A673 (cell line): ENCODE results near the gene DNAJB6. TPM values are rescaled to one million over a fixed set of nuclear protein-coding genes. Genes with fewer than 3 reads are reported as not detected.
A peak's percentile ranks its signal among the peaks of the same experiment; 100 is the strongest.

ENCODE experiments used
- BruUV-seq: library from RNA; stranded (reverse); fragments of 400-500 nt; replicated peaks from 2 replicates; lab custom pipeline; 2021; lab: Mats Ljungman, UMichigan
- CTCF ChIA-PET: fragments of 300-600 bp; sonication (Branson Sonifier 250); formaldehyde crosslinking; loops from one replicate; lab custom pipeline; 2022; ENCODE audit warnings: antibody characterized with exemption; lab: Charles Lee
- POLR2A ChIA-PET: fragments of 300-600 bp; sonication (Branson Sonifier 250); formaldehyde crosslinking; loops from one replicate; lab custom pipeline; 2022; ENCODE audit warnings: antibody characterized with exemption; ENCODE audit not compliant: low non-redundant PET; lab: Charles Lee
- DNase-seq: peaks from one replicate; pipeline ENCODE4 v3.0.0-alpha.2; 2015; ENCODE audit warnings: low spot score
- H3K27ac ChIP-seq: fragments of 200-600 bp; sonication (generic); 2 replicates; pipeline ENCODE4 v1.5.1; 2016; ENCODE audit warnings: mixed run types, low read depth, mild to moderate bottlenecking, mixed read lengths, antibody characterized with exemption, low read length; ENCODE audit not compliant: poor library complexity, severe bottlenecking
- H3K27me3 ChIP-seq: fragments of 200-600 bp; sonication (generic); replicated peaks from 2 replicates; pipeline ENCODE4 v1.6.1; 2017; ENCODE audit warnings: mixed run types, low read depth, mild to moderate bottlenecking, mixed read lengths, antibody characterized with exemption, low read length; ENCODE audit not compliant: insufficient read depth, poor library complexity
- H3K36me3 ChIP-seq: fragments of 200-600 bp; sonication (generic); 2 replicates; pipeline ENCODE4 v1.6.1; 2016; ENCODE audit warnings: mixed run types, mild to moderate bottlenecking, mixed read lengths, antibody characterized with exemption, low read length; ENCODE audit not compliant: insufficient read depth, poor library complexity, severe bottlenecking
- H3K4me1 ChIP-seq: fragments of 200-600 bp; sonication (generic); 2 replicates; pipeline ENCODE4 v1.6.1; 2017; ENCODE audit warnings: mixed run types, mild to moderate bottlenecking, mixed read lengths, antibody characterized with exemption, low read length; ENCODE audit not compliant: insufficient read depth, poor library complexity, severe bottlenecking
- H3K4me3 ChIP-seq: fragments of 200-600 bp; sonication (generic); 2 replicates; pipeline ENCODE4 v1.5.1; 2016; ENCODE audit warnings: low read depth, mixed run types, mild to moderate bottlenecking, mixed read lengths, low read length; ENCODE audit not compliant: poor library complexity, severe bottlenecking
- H3K9me3 ChIP-seq: fragments of 200-600 bp; sonication (generic); 2 replicates; pipeline ENCODE4 v1.6.1; 2016; ENCODE audit warnings: mixed run types, low read depth, mild to moderate bottlenecking, mixed read lengths, antibody characterized with exemption, low read length; ENCODE audit not compliant: poor library complexity, severe bottlenecking
- EZH2 ChIP-seq: fragments of 200-600 bp; sonication (generic); IDR thresholded peaks from 2 replicates; pipeline ENCODE4 v1.6.1; 2017; ENCODE audit warnings: borderline replicate concordance, low read depth, mild to moderate bottlenecking, mixed read lengths, antibody characterized with exemption, low read length; ENCODE audit not compliant: poor library complexity, severe bottlenecking
- intact Hi-C: fragments of 100-400 bp; cut with micrococcal nuclease; formaldehyde crosslinking; loops from one replicate; pipeline ENCODE4 v1.10.0; 2022; ENCODE audit not compliant: unreplicated experiment
- total RNA-seq: library from RNA; stranded (reverse); gene quantifications from 2 replicates; pipeline ENCODE4 v1.2.3, GENCODE V29; 2021
- TF ChIP-seq, protein P1 (sequence below): fragments of 300-800, 200-600 bp; sonication (generic); conservative IDR thresholded peaks from 2 replicates; pipeline ENCODE4 v1.5.1; 2017; ENCODE audit warnings: low read depth, mild to moderate bottlenecking, antibody characterized with exemption, low read length, moderate library complexity, mixed read lengths

DNAJB6 gene
- total RNA-seq, 1 experiment from 2014 or later = 146 TPM

GRCh38 chr7:157397036-157397720, 60.4 kb downstream of the DNAJB6 start:
- H3K36me3 ChIP-seq = peaks cover 12% of the 10 kb centered on the region
- no peak for DNase-seq

DNA sequence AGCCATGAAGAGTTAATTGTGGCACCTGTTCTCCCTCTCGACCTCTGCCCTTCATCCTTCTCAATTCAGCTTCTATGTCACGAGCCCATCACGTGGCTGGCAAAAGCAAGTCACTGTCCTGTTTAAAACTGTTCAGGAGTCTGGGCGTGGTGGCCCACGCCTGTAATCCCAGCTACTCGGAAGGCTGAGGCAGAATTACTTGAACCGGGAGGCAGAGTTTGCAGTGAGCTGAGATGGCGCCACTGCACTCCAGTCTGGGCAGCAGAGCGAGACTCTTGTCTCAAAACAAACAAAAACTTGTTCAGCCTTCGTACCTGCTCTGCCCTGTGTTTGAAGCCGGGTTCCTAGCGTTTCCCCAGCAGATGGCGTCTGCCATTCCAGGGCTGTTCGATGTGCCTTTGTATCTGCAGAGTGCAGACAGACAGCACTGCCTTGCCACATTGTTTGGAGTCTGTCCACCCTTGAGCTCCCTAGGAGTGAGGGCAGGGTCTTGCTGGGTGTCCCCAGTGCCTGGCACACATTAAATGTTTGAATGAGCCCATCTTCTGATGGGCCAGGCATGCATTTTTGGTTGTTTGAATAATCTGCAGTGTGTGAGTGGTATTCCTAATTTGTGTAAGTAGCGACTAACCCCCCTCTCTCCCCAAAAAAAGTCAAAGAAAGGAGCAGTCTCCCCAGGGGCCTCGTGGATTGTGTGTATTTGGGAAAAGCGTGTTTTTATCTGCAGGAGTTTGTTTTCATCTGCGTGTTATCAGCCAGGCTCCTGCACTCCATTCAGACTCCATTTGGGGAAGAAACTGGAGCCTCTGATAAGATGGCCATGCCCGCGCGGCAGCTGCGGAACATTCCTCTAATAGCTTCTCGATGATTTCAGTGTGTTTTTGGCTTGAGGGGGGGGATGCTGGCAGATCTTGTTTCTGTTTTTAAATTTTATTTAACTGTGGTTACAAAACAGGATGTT, 61.2 kb downstream of the DNAJB6 start:
- peaks cover 11% of the 10 kb centered on the region for H3K4me1 ChIP-seq
- peak overlapping the region; percentile 37 for H3K27ac ChIP-seq
- peak; percentile 47 for DNase-seq
- H3K4me3 ChIP-seq = no peak overlapping the region
- no peaks in the 10 kb centered on the region for H3K9me3 ChIP-seq
- BruUV-seq = no TSS peak
- no peaks in the 10 kb centered on the region for H3K27me3 ChIP-seq
- ChIA-PET CTCF (interaction anchor here (1.1 kb wide), 1 partner anchor 11 kb away, joined by 5 read pairs; no protein-coding TSS in a partner anchor), POLR2A (interaction anchor here (0.7 kb wide), 1 partner anchor 1505 kb away, joined by 3 read pairs; no protein-coding TSS in a partner anchor)
- no peak for TF ChIP-seq EZH2
- TF ChIP-seq, protein P1, sequence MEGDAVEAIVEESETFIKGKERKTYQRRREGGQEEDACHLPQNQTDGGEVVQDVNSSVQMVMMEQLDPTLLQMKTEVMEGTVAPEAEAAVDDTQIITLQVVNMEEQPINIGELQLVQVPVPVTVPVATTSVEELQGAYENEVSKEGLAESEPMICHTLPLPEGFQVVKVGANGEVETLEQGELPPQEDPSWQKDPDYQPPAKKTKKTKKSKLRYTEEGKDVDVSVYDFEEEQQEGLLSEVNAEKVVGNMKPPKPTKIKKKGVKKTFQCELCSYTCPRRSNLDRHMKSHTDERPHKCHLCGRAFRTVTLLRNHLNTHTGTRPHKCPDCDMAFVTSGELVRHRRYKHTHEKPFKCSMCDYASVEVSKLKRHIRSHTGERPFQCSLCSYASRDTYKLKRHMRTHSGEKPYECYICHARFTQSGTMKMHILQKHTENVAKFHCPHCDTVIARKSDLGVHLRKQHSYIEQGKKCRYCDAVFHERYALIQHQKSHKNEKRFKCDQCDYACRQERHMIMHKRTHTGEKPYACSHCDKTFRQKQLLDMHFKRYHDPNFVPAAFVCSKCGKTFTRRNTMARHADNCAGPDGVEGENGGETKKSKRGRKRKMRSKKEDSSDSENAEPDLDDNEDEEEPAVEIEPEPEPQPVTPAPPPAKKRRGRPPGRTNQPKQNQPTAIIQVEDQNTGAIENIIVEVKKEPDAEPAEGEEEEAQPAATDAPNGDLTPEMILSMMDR = peak; percentile 65
- intact Hi-C loops = no loop called here
- peaks cover 12% of the 10 kb centered on the region for H3K36me3 ChIP-seq

More at GRCh38 chr7:157397036-157397720, 60.4 kb downstream of the DNAJB6 start:
- no peak overlapping the region for H3K27ac ChIP-seq
- ChIA-PET CTCF (no interaction called here), POLR2A (no interaction called here)
- H3K9me3 ChIP-seq = no peaks in the 10 kb centered on the region
- no peak overlapping the region for H3K4me3 ChIP-seq
- TF ChIP-seq EZH2 = no peak
- TF ChIP-seq, protein P1 = no peak
- intact Hi-C loops = no loop called here
- BruUV-seq = no TSS peak
- no peaks in the 10 kb centered on the region for H3K27me3 ChIP-seq
- peaks cover 11% of the 10 kb centered on the region for H3K4me1 ChIP-seq

- Histone ChIP-seq H3K36me3 (peaks cover 12% of the 10 kb centered on the region), H3K27ac (no peak overlapping the region), H3K27me3 (no peaks in the 10 kb centered on the region), H3K4me1 (peaks cover 11% of the 10 kb centered on the region), H3K4me3 (no peak overlapping the region), H3K9me3 (no peaks in the 10 kb centered on the region)
- ChIA-PET CTCF (interaction anchor here (1.1 kb wide), 1 partner anchor 13 kb away, joined by 5 read pairs; no protein-coding TSS in a partner anchor), POLR2A (interaction anchor here (0.7 kb wide), 1 partner anchor 453 kb away, joined by 3 read pairs; no protein-coding TSS in a partner anchor)
- DNase-seq = no peak
- TF ChIP-seq, protein P1 = no peak
- TF ChIP-seq EZH2 = no peak
- BruUV-seq = no TSS peak
- intact Hi-C loops = no loop called here
Observed at GRCh38 chr7:157399086-157399687, 62.4 kb downstream of the DNAJB6 start.
